ENCODE data around the gene HSD17B11.

- TF ChIP-seq CTCF (conservative IDR thresholded peaks at IDR 0.05; ENCODE audit: low read depth, low read length) (no peak), EZH2 (IDR thresholded peaks at IDR 0.05; ENCODE audit: borderline replicate concordance, low read depth, low read length, poor library complexity, severe bottlenecking) (no peak)
Observed at GRCh38 chr4:87313756-87314155, 77.2 kb downstream of the HSD17B11 start.

Data from A673 (cell line).